Measurements from ENCODE around the gene TRIM31. TPM values are rescaled to one million over a fixed set of nuclear protein-coding genes. Genes with fewer than 3 reads are reported as not detected.

TRIM31 gene
- total RNA-seq, 1 experiment from 2014 or later = not detected

GRCh38 chr6:30156262-30156599 is 43.3 kb upstream of the TRIM31 start:
- DNase-seq (ENCODE audit: low spot score) = peak; percentile 85
- no peak overlapping the region for H3K4me3 ChIP-seq (ENCODE audit: low read depth, low read length, poor library complexity, severe bottlenecking)
- TF ChIP-seq EZH2 (IDR thresholded peaks at IDR 0.05; ENCODE audit: borderline replicate concordance, low read depth, low read length, poor library complexity, severe bottlenecking) (no peak), CTCF (conservative IDR thresholded peaks at IDR 0.05; ENCODE audit: low read depth, low read length) (no peak)
- H3K9me3 ChIP-seq (ENCODE audit: low read depth, low read length, poor library complexity, severe bottlenecking) = no peaks in the 10 kb centered on the region
- BruUV-seq (replicated peaks) = no TSS peak
- H3K27ac ChIP-seq (ENCODE audit: low read depth, low read length, poor library complexity, severe bottlenecking) = no peak overlapping the region
- no peaks in the 10 kb centered on the region for H3K36me3 ChIP-seq (ENCODE audit: insufficient read depth, low read length, poor library complexity, severe bottlenecking)
- no peaks in the 10 kb centered on the region for H3K27me3 ChIP-seq (replicated peaks; ENCODE audit: insufficient read depth, low read depth, low read length, poor library complexity)
- H3K4me1 ChIP-seq (ENCODE audit: insufficient read depth, low read length, poor library complexity, severe bottlenecking) = peaks cover 16% of the 10 kb centered on the region
- CTCF ChIA-PET = interaction anchor here (1.5 kb wide), 1 partner anchor 25 kb away, joined by 4 read pairs; no protein-coding TSS in a partner anchor
- POLR2A ChIA-PET (ENCODE audit: low non-redundant PET) = no interaction called here
- intact Hi-C loops (cut with micrococcal nuclease; ENCODE audit: unreplicated experiment) = no loop called here

- POLR2A ChIA-PET (ENCODE audit: low non-redundant PET) = no interaction called here
- TF ChIP-seq EZH2 (IDR thresholded peaks at IDR 0.05; ENCODE audit: borderline replicate concordance, low read depth, low read length, poor library complexity, severe bottlenecking) (no peak), CTCF (conservative IDR thresholded peaks at IDR 0.05; ENCODE audit: low read depth, low read length) (no peak)
- no TSS peak for BruUV-seq (replicated peaks)
- intact Hi-C loops (cut with micrococcal nuclease; ENCODE audit: unreplicated experiment) = no loop called here
- Histone ChIP-seq H3K27ac (ENCODE audit: low read depth, low read length, poor library complexity, severe bottlenecking) (no peak overlapping the region), H3K27me3 (replicated peaks; ENCODE audit: insufficient read depth, low read depth, low read length, poor library complexity) (no peaks in the 10 kb centered on the region), H3K4me1 (ENCODE audit: insufficient read depth, low read length, poor library complexity, severe bottlenecking) (peaks cover 16% of the 10 kb centered on the region), H3K9me3 (ENCODE audit: low read depth, low read length, poor library complexity, severe bottlenecking) (no peaks in the 10 kb centered on the region), H3K36me3 (ENCODE audit: insufficient read depth, low read length, poor library complexity, severe bottlenecking) (no peaks in the 10 kb centered on the region), H3K4me3 (ENCODE audit: low read depth, low read length, poor library complexity, severe bottlenecking) (no peak overlapping the region)
- no peak for DNase-seq (ENCODE audit: low spot score)
- CTCF ChIA-PET = interaction anchor here (1.5 kb wide), 1 partner anchor 25 kb away, joined by 4 read pairs; no protein-coding TSS in a partner anchor
These were observed 42.8 kb upstream of the TRIM31 start for GRCh38 chr6:30155520-30156261.

GRCh38 chr6:30154709-30155519 is 42.0 kb upstream of the TRIM31 start:
- no peaks in the 10 kb centered on the region for H3K36me3 ChIP-seq (ENCODE audit: insufficient read depth, low read length, poor library complexity, severe bottlenecking)
- no peaks in the 10 kb centered on the region for H3K9me3 ChIP-seq (ENCODE audit: low read depth, low read length, poor library complexity, severe bottlenecking)
- peak; percentile 82 for DNase-seq (ENCODE audit: low spot score)
- BruUV-seq (replicated peaks) = no TSS peak
- H3K27me3 ChIP-seq (replicated peaks; ENCODE audit: insufficient read depth, low read depth, low read length, poor library complexity) = no peaks in the 10 kb centered on the region
- no peak for TF ChIP-seq EZH2 (IDR thresholded peaks at IDR 0.05; ENCODE audit: borderline replicate concordance, low read depth, low read length, poor library complexity, severe bottlenecking)
- TF ChIP-seq CTCF (conservative IDR thresholded peaks at IDR 0.05; ENCODE audit: low read depth, low read length) = no peak
- ChIA-PET POLR2A (ENCODE audit: low non-redundant PET) (no interaction called here), CTCF (interaction anchor here (1.5 kb wide), 1 partner anchor 24 kb away, joined by 4 read pairs; no protein-coding TSS in a partner anchor)
- H3K4me3 ChIP-seq (ENCODE audit: low read depth, low read length, poor library complexity, severe bottlenecking) = no peak overlapping the region
- intact Hi-C loops (cut with micrococcal nuclease; ENCODE audit: unreplicated experiment) = no loop called here
- peaks cover 16% of the 10 kb centered on the region for H3K4me1 ChIP-seq (ENCODE audit: insufficient read depth, low read length, poor library complexity, severe bottlenecking)
- no peak overlapping the region for H3K27ac ChIP-seq (ENCODE audit: low read depth, low read length, poor library complexity, severe bottlenecking)
